ENCODE results near the gene SLC19A3. TPM values are rescaled to one million over a fixed set of nuclear protein-coding genes. Genes with fewer than 3 reads are reported as not detected.

SLC19A3 gene
- total RNA-seq, 1 experiment from 2014 or later = 2.3 TPM

GRCh38 chr2:227684258-227684657, 33.6 kb downstream of the SLC19A3 start:
- Histone ChIP-seq H3K4me1 (ENCODE audit: insufficient read depth, low read length) (no peaks in the 10 kb centered on the region), H3K23ac (ENCODE audit: insufficient read length, low read depth, low read length) (no peak overlapping the region), H3K23me2 (ENCODE audit: insufficient read length, low read depth, low read length, poor library complexity, severe bottlenecking) (no peaks in the 10 kb centered on the region), H2AK5ac (ENCODE audit: insufficient read length, low read length) (no peak overlapping the region), H2BK15ac (ENCODE audit: low read depth, low read length) (no peak overlapping the region), H3K14ac (ENCODE audit: insufficient read depth, low read length) (no peak overlapping the region), H3K18ac (ENCODE audit: insufficient read length, low read depth, low read length) (no peak overlapping the region), H3K9ac (ENCODE audit: extremely low read depth, insufficient read length, low read length) (no peak overlapping the region), H3K56ac (ENCODE audit: insufficient read length, low read depth, low read length) (no peak overlapping the region), H3K79me1 (ENCODE audit: insufficient read depth, low read depth, low read length, poor library complexity, severe bottlenecking) (no peaks in the 10 kb centered on the region), H3K27me3 (ENCODE audit: insufficient read depth, low read length) (no peaks in the 10 kb centered on the region), H2BK12ac (ENCODE audit: insufficient read length, low read depth, low read length) (no peak overlapping the region), H3T11ph (ENCODE audit: low read length) (no peak overlapping the region), H2BK20ac (ENCODE audit: low read depth, low read length, poor library complexity, severe bottlenecking) (no peak overlapping the region), H2BK5ac (ENCODE audit: insufficient read length, low read length) (no peak overlapping the region), H4K20me1 (ENCODE audit: control insufficient read depth, insufficient read depth, insufficient read length) (no peaks in the 10 kb centered on the region), H4K5ac (ENCODE audit: insufficient read length, low read depth, low read length) (no peak overlapping the region), H3K79me2 (ENCODE audit: insufficient read depth, low read length) (no peaks in the 10 kb centered on the region), H4K91ac (ENCODE audit: insufficient read length, low read depth, low read length) (no peak overlapping the region), H3K27ac (ENCODE audit: insufficient read length, low read depth, low read length) (no peak overlapping the region), H3K4me2 (ENCODE audit: insufficient read depth, insufficient read length, low read length) (no peak overlapping the region), H4K8ac (replicated peaks; ENCODE audit: insufficient read length, low read depth, low read length) (no peak overlapping the region), H3K9me3 (ENCODE audit: control insufficient read depth, low read depth, low read length) (no peaks in the 10 kb centered on the region), H2BK120ac (ENCODE audit: low read depth, low read length, poor library complexity, severe bottlenecking) (no peak overlapping the region), H2AFZ (ENCODE audit: low read length) (no peak overlapping the region), H3K4ac (ENCODE audit: low read depth, low read length) (no peak overlapping the region)
- H3K36me3 Mint-ChIP-seq (ENCODE audit: insufficient read depth in 1 of 3, low read depth in 3 of 3) = no peaks in the 10 kb centered on the region
- no peak overlapping the region for H3K4me3 Mint-ChIP-seq
- H3K27me3 Mint-ChIP-seq (ENCODE audit: low read depth) = no peaks in the 10 kb centered on the region
- TF ChIP-seq CTCF (conservative IDR thresholded peaks at IDR 0.05) = no peak
- no CpG with 5 or more reads among the region's 5 CpGs for WGBS (ENCODE audit: extremely low coverage, insufficient read length, low lambda C conversion rate)
- H3K4me1 Mint-ChIP-seq = no peaks in the 10 kb centered on the region
- no peaks in the 10 kb centered on the region for H3K9me3 Mint-ChIP-seq
- H3K27ac Mint-ChIP-seq = no peak overlapping the region
- no peak for DNase-seq

Measured in H9 (cell line).